ENCODE data around the gene BAX.

DNA sequence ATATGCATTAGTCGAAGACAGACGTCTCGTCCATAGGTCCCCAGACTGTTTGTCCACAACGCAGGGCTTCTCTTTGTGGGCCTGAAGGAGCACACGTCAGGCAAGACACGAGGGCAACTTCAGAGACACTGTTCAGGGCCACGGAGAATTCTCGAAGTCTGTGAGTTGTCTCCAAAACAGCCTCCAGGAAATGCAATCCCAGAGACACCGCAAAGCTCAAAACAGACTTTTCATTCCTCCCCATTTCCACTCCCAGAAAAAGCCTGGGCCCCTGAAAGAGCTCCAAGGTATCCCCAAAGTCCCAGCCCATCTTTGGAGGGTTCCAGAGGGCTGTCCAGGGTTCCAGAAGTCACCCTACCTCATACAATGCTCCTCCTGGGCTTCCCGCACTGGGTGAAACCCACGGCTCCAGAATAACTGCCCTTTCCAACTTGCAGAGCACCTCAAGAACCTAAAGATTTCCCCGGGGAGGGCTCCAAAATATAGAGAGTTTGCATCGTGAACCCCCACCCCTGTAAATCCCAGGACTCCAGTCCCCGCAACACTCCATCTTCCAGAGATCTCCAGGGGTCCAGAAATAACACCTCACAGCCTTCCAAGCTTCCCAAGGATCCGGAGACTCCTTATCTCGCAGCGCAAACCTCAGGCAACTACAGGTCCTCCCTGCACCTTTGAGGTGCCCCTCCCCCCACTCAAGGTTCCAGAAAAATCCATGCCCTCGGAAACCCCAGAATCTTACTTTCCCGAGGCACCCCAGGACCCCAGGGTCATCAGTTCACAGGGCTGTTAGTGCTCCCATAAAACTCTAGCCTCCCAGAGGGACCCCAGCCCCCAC is 9.7 kb downstream of the BAX start:
- TF ChIP-seq, protein P1, sequence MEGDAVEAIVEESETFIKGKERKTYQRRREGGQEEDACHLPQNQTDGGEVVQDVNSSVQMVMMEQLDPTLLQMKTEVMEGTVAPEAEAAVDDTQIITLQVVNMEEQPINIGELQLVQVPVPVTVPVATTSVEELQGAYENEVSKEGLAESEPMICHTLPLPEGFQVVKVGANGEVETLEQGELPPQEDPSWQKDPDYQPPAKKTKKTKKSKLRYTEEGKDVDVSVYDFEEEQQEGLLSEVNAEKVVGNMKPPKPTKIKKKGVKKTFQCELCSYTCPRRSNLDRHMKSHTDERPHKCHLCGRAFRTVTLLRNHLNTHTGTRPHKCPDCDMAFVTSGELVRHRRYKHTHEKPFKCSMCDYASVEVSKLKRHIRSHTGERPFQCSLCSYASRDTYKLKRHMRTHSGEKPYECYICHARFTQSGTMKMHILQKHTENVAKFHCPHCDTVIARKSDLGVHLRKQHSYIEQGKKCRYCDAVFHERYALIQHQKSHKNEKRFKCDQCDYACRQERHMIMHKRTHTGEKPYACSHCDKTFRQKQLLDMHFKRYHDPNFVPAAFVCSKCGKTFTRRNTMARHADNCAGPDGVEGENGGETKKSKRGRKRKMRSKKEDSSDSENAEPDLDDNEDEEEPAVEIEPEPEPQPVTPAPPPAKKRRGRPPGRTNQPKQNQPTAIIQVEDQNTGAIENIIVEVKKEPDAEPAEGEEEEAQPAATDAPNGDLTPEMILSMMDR (IDR thresholded peaks at IDR 0.05) = no peak
- TF ChIP-seq POLR2A (IDR thresholded peaks at IDR 0.05) = no peak
